Heart right ventricle (tissue), 16 donors: ENCODE data around the gene UBAC2. TPM values are rescaled to one million over a fixed set of nuclear protein-coding genes. Genes with fewer than 3 reads are reported as not detected.

Experiments
- ATAC-seq, 8 donors: fragments of 200-7000 bp; cut with Tn5 transposase; one replicate each; pipeline ENCODE4 v1.9.1; 2020; ENCODE audit warnings: mild to moderate bottlenecking in 8 of 8, moderate library complexity in 8 of 8, moderate number of reproducible peaks in 1 of 8
- DNase-seq, 2 donors: peaks; one replicate each; pipeline ENCODE4 v3.0.0-alpha.2; 2020
- H3K27ac ChIP-seq, 10 donors: fragments of 200-600 bp; sonication (generic) in 2 of 10; one replicate each; pipeline versions ENCODE4 v1.5.0 to v1.8.0; 2020 to 2022; ENCODE audit warnings: mild to moderate bottlenecking in 3 of 10
- H3K27me3 ChIP-seq, 7 donors: fragments of 200-600 bp; one replicate each; pipeline ENCODE4 v1.8.0; 2021 to 2022; ENCODE audit warnings: mild to moderate bottlenecking in 2 of 7
- H3K36me3 ChIP-seq, 9 donors: fragments of 200-600 bp; sonication (generic) in 1 of 9; one replicate each; pipeline versions ENCODE4 v1.5.0 to v1.8.0; 2020 to 2022; ENCODE audit warnings: mild to moderate bottlenecking in 2 of 9
- H3K4me1 ChIP-seq, 9 donors: fragments of 200-600 bp; sonication (generic) in 1 of 9; one replicate each; pipeline versions ENCODE4 v1.5.0 to v1.8.0; 2020 to 2022; ENCODE audit warnings: mild to moderate bottlenecking in 4 of 9
- H3K4me3 ChIP-seq, 10 donors: fragments of 200-600 bp; sonication (generic) in 2 of 10; one replicate each; pipeline versions ENCODE4 v1.5.0 to v1.8.0; 2020 to 2022; ENCODE audit warnings: mild to moderate bottlenecking in 7 of 10, moderate library complexity in 2 of 10
- H3K9me3 ChIP-seq, 11 donors: fragments of 200-600 bp in 10 of 11; sonication (generic) in 2 of 11; one replicate each; pipeline versions ENCODE4 v1.5.0 to v1.8.0; 2013 to 2022; ENCODE audit warnings: mild to moderate bottlenecking in 2 of 11, control low read depth in 1 of 11, moderate library complexity in 1 of 11
- CTCF ChIP-seq, 9 donors: fragments of 200-600 bp; sonication (generic) in 2 of 9; IDR thresholded peaks; one replicate each; pipeline versions ENCODE4 v1.5.0 to v1.8.0; 2021 to 2022; ENCODE audit warnings: antibody characterized with exemption in 9 of 9, mild to moderate bottlenecking in 5 of 9, moderate library complexity in 1 of 9
- WGBS, 2 donors: extraction: QIAGEN DNeasy Blood & Tissue Kit; methylation state at CpG; one replicate each; pipeline ENCODE4 v1.1.7; 2013; ENCODE audit warnings: inconsistent platforms in 1 of 2; 5-methylcytosine and 5-hydroxymethylcytosine counted together
- intact Hi-C, 10 donors: fragments of 100-400 bp; cut with DNase I; formaldehyde crosslinking; loops; one replicate each; pipeline versions ENCODE4 v1.11.1 to v1.14.2; 2022
- polyA plus RNA-seq, 2 donors: library from polyadenylated mRNA; stranded (reverse); fragments of 200-250 nt; gene quantifications; one replicate each; pipeline ENCODE4 v1.2.3, GENCODE V29; 2013
- total RNA-seq, 10 donors: library from RNA; stranded (reverse); fragmentation: NEBNext Ultra II Directional in 3 of 10; extraction: Animal tissue kit (Norgen Biotek cat#: 25700) in 3 of 10; gene quantifications; one replicate each; pipeline versions ENCODE4 v1.2.1 to v1.2.4, GENCODE V29; 2021 to 2023
- donor health status: Arrhythmogenic right ventricular cardiomyopathy.
- donor health status: ischemic (EF 13 %, LVEDD 7.1; RV severe dilation, severe dysfunction).
- donor health status: healthy with polysubstance abuse.
- donor health status: DM: no; HTN: yes; CAD: no.
- donor health status: DM: no; HTN: no; CAD: no.
- donor health status: ischemic (EF 25% LVEDD 6.9; RV normal size, moderate dysfunction).
- donor health status: ischemic (EF 25% LVEDD 5.7; RV mildly dilated, moderate dysfunction).
- donor health status: healthy.
- donor health status: DM: yes; HTN: yes; CAD: no.
- donor health status: Ischemic cardiomyopathy.
- donor health status: ischemic (EF 35%, LVEDD 5.7; RV mildly dilated, moderate dysfunction).
- donor health status: nonischemic (EF 11% LVEDD 7.7; RV severe dilation, severe dysfunction).
- donor health status: DM: yes; HTN: yes; CAD: no.
- donor health status: PGD.
- donor health status: ischemic (EF 29% LVEDD 5.4; RV normal size, mild dysfunction).
- donor health status: nonischemic (EF 23%, LVEDD 6.1; RV moderate dilation, normal function).

The UBAC2 gene
- total and polyA plus RNA-seq, 12 donors: 31.8 to 60.4 (median 47.0) TPM

DNA sequence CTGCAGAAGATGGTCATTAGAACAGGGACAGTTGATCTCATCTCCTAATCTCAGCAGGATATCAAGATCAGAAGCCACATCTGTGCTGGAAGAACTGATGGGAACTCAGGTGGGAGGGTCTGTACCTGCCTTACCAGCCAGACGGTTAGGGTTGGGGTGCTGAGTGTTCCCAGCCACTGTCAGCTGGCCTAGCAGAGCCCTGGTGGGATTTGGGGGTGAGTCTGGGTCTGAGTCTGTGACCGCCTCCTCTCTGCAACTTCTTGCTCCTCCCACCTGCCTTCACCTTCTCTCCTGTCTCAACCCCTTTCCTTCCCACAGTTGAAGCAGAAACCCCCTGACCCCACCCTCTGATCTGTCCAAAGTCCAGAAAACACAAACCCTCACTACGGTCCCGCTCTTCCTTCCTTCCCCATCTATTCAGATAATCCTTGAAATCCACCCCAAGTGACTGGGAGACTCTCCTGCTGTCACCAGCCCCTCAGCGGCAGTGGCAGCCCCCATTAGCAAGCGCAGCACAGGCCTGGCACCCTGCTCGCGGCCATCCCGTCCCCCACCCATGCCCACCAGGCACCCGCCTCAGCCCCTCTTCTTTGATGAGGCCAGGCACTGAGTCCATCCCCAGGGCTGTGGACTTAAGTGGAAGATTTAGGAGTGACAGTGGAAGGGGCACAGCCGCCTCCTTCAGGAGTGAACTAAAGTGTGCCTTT is 198.4 kb downstream of the UBAC2 start:
- Histone ChIP-seq H3K36me3 (no peaks in the 10 kb centered on the region), H3K4me1 (no peaks in the 10 kb centered on the region), H3K27ac (no peak overlapping the region), H3K9me3 (peaks cover 0 to 11% (median 0%) of the 10 kb centered on the region in 11 donors), H3K27me3 (no peaks in the 10 kb centered on the region), H3K4me3 (no peak overlapping the region)
- no peak for ATAC-seq
- 92 to 93% methylated on average over 11 of the region's 11 CpGs for WGBS, 2 donors
- intact Hi-C loops: loop anchor here in 1 of 10 donors (10.0 kb wide), 1 partner anchor 1044 kb away; no protein-coding TSS in a partner anchor
- DNase-seq: no peak
- no peak for TF ChIP-seq CTCF (IDR thresholded peaks at IDR 0.05)

GRCh38 chr13:99399623-99399974 is 198.9 kb downstream of the UBAC2 start:
- Histone ChIP-seq H3K27me3 (no peaks in the 10 kb centered on the region), H3K4me3 (no peak overlapping the region), H3K36me3 (no peaks in the 10 kb centered on the region), H3K9me3 (peaks cover 0 to 11% (median 0%) of the 10 kb centered on the region in 11 donors), H3K27ac (no peak overlapping the region), H3K4me1 (no peaks in the 10 kb centered on the region)
- 87 to 91% methylated on average over 8 of the region's 8 CpGs for WGBS, 2 donors
- no peak for ATAC-seq
- TF ChIP-seq CTCF (IDR thresholded peaks at IDR 0.05): no peak
- DNase-seq: no peak
- intact Hi-C loops: loop anchor here in 1 of 10 donors (10.0 kb wide), 1 partner anchor 1045 kb away; no protein-coding TSS in a partner anchor

DNA sequence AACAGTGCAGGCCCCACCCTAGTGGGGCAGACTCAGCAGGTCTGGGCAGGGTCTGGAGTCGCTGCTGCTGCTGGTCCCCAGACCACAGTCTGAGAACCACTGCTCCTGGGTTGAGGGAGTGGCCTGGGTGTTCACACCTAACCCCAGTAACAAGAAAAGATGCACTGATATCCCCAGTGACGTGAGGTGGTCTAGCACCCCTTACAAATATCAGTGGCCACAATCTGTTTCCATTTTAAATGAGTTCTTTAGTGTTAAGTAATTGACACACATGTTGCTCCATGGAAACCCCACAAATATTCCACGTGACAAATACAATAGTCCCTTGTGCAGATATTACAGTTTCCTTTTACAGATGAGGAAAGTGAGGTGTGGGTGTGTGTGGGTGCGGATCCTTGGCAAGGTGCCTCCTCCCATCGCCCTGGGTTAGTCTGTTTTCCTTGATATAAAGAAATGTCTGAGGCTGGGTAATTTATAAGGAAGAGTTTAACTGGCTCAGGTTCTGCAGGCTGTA is 202.9 kb downstream of the UBAC2 start:
- Histone ChIP-seq H3K27me3 (no peaks in the 10 kb centered on the region), H3K4me3 (no peak overlapping the region), H3K9me3 (peaks cover 0 to 11% (median 0%) of the 10 kb centered on the region in 11 donors), H3K27ac (no peak overlapping the region), H3K4me1 (peaks cover 0 to 22% (median 0%) of the 10 kb centered on the region in 9 donors), H3K36me3 (no peaks in the 10 kb centered on the region)
- DNase-seq: no peak
- whole genome bisulfite sequencing, 2 donors: 75 to 76% methylated on average over 5 of the region's 5 CpGs
- no peak for TF ChIP-seq CTCF (IDR thresholded peaks at IDR 0.05)
- intact Hi-C loops: no loop called here
- ATAC-seq: no peak

DNA sequence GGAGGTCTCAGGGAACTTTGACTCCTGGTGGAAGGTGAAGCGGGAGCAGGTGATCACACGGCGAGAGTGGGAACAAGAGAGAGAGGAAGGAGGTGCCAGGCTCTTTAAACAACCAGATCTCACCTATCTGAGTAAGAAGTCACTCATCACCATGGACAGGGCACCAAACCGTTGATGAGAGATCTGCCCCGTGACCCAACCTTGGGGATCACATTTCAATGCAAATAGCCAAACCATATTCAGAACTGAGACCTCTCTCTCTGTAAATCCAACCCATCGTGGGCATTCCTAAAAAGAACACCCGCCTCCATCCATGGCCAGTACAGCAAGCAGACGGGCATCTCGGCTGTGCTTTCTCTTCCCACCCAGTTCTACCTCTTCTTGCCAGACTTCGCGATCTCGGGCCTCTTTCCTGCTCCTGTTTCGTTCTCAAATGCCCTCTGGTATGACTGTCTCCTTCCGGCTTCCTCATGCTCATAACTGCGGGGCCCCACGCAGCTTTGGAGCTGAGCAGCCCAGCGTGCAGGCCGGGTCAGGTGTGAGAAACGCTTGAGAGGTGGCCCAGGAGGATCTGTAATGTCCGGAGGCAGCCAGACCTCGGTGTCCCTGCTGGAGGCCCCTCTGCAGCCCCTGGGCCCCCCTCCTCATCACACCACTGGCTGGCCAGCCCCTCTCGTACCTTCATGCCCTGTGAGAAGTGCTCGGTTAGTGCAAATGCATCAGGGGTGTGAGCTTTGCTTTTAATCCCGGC is 203.5 kb downstream of the UBAC2 start:
- Histone ChIP-seq H3K27ac (no peak overlapping the region), H3K4me1 (peaks cover 0 to 22% (median 0%) of the 10 kb centered on the region in 9 donors), H3K27me3 (no peaks in the 10 kb centered on the region), H3K4me3 (no peak overlapping the region), H3K36me3 (no peaks in the 10 kb centered on the region), H3K9me3 (peaks cover 0 to 11% (median 0%) of the 10 kb centered on the region in 11 donors)
- WGBS, 2 donors: 68 to 72% methylated on average over 24 of the region's 24 CpGs
- TF ChIP-seq CTCF (IDR thresholded peaks at IDR 0.05): no peak
- intact Hi-C loops: no loop called here
- ATAC-seq (no peak), DNase-seq (no peak)
